HG03060 (cell line): ENCODE measurements around the gene PPP2R3B.
"Not testable (repeated sequence)": the region's sequence is repeated elsewhere in the genome, so short reads cannot be mapped to it uniquely, and the experiment has no call there.

Source experiments
- ATAC-seq: cut with Tn5 transposase; IDR thresholded peaks from one replicate; pipeline ENCODE4 v1.9.1; 2021; ENCODE audit warnings: low read depth, moderate number of reproducible peaks; ENCODE audit not compliant: unreplicated experiment

PPP2R3B gene

GRCh38 chrX:405149-405548 is 18.4 kb upstream of the PPP2R3B start:
- no peak for ATAC-seq

DNA sequence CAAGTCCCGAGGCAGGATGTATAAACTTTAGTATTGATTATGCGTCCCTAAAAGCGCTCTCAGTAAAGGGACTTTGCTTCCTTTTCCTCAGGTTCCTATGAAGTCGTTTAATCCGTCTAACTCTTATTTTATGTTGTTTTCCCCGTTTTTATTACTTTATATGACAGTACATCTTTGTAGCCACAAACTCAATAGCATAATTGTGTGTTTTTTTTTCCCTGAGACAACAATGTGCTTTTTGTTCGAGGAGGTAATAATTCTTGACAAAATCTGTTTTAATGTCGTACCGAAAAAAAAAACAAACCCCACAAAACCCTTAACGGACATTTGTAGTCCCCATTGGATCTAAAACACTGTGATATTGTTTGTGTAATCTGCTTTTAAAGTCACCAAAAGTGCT is 17.9 kb upstream of the PPP2R3B start:
- ATAC-seq = no peak

DNA sequence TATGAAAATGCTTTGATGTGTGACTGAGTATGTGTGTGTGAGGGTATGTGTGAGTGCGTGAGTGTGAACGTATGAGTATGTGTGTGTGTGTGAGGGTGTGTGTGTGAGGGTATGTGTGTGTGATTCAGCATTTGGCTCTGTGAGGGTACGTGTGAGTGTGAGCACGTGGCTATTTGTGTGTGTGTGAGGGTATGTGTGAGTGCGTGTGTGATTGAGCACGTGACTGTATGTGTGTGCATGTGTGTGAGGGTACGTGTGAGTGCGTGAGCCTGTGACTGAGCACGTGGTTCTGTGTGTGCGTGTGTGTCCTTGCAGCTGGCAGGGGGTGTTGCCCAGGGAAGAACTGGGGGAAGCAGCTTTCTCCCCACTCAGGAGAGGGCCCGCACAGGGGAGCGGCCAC is 16.1 kb upstream of the PPP2R3B start:
- ATAC-seq = no peak

GRCh38 chrX:400258-400657 is 13.6 kb upstream of the PPP2R3B start:
- ATAC-seq = no peak

- no peak for ATAC-seq
Measured at GRCh38 chrX:397575-397974, 10.9 kb upstream of the PPP2R3B start.

DNA sequence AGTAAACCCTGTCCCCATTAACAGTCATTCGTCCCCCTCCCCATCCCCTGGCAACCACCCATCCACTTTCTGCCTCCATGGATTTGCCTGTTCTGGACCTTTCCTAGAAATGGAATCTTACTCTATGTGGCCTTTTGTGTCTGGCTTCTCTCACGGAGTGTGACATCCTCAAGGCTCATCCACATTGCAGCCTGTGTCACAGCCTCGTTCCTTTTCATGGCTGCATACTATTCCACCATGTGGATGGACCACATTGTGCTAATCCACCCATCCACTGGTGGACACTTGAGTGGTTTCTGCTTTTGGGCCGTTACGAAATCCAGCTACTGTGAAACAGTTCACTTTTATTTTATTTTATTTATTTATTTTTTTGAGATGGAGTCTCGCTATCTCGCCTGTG is 8.1 kb upstream of the PPP2R3B start:
- no peak for ATAC-seq

DNA sequence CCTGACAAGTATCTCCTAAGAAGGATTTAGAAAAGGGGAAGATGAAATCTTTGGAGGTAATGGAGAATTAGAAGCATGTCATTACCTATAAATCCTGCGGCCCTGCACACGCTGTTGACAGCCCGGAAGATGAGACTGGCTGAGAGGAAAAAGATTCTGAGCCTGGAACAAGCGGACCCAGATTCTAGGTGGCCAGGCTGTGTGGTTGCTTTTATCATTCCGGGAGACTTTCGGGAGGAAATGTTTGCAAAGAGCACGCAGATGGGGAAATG is 5.8 kb upstream of the PPP2R3B start:
- no peak for ATAC-seq

GRCh38 chrX:391717-392574 is 5.2 kb upstream of the PPP2R3B start:
- ATAC-seq = no peak

GRCh38 chrX:390459-390858 is 3.8 kb upstream of the PPP2R3B start:
- ATAC-seq = no peak

DNA sequence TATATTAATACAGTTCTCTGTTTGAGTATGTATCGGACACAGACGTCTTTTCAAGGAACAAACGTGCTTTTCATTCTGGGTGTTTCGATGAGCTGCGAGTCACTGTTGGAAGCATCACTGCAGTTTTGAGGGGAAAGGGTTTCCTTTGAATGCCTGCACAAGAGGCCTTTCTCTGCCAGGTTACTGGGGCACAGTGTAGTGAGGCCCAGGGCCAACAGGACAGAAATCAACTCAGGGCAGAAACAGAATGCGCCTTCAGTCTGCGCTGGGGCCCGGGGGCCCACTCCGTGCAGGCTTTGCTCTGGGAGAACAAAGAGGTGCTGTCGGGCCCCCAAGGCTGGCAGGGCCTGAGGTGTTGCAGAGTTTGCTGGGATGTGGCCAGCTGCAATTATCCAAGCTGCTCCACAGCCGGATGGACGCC is 2.3 kb upstream of the PPP2R3B start:
- no peak for ATAC-seq

GRCh38 chrX:387729-388128 is 1.0 kb upstream of the PPP2R3B start:
- no peak for ATAC-seq

DNA sequence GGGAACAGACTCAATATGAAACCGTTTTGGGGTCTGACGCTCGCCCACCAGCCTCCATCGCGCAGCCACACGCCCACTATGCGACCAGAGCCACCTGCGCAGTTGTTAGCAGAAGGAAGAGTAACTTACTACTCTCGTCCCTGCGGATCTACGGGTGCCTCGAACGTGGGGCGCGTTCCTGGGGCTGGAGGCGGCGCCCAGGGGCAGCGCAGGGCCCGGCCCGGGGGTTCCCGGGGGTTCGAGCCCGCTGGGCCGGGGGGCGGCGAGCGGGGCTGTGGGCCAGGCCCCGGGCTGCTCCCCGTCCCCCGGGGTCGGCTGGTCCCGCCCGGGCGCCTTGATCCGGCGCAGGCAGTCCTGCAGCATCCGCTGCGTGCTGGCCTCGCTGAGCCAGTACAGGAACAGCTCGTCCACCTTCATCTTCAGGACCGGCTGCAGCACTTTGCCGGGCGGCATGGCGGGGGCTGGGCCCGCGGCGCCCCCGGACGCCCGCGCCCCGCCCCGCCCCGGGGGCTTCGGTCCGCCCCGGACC is 404 bp downstream of the PPP2R3B start:
- peak; percentile 9 for ATAC-seq

DNA sequence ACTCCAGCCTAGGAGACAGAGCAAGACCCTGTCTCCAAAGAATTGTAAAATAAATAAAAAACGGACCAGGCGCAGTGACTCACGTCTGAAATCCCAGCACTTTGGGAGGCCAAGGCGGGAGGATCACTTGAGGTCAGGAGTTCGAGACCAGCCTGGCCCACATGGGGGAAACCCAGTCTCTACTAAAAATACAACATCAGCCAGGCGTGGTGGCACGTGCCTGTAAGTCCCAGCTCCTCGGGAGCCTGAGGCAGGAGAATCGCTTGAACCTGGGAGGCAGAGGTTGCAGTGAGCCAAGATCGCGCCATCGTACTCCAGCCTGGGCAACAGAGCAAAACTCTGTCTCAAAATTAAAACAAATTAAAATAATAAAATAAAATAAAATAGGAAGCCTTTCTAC is 971 bp downstream of the PPP2R3B start:
- not testable (repeated sequence) for ATAC-seq

- no peak for ATAC-seq
Measured at GRCh38 chrX:384861-385260, 1.8 kb downstream of the PPP2R3B start.

GRCh38 chrX:378443-378842 is 8.3 kb downstream of the PPP2R3B start:
- no peak for ATAC-seq

- ATAC-seq = not testable (repeated sequence)
Measured at GRCh38 chrX:376206-376605, 10.5 kb downstream of the PPP2R3B start.

GRCh38 chrX:375181-376036 is 11.3 kb downstream of the PPP2R3B start:
- no peak for ATAC-seq

DNA sequence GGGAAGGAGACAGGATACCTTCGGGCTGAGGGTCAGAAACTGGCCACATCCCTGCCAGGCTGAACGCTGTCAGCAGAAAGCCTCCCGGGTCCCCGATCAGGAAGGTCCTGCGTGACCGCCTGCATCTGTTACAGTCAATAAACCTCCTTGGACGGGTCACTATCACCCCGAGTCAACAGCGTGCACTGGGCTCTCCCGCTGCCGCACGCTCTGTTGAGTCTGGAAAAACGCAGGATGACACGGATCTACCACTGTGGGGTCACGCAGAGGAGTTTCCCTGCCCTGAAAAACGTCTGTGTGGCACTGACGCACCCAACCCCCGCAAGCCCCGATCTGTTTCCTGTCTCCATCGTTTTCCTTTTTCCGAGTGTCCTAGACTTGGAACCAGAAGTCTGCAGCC is 12.1 kb downstream of the PPP2R3B start:
- ATAC-seq = no peak

DNA sequence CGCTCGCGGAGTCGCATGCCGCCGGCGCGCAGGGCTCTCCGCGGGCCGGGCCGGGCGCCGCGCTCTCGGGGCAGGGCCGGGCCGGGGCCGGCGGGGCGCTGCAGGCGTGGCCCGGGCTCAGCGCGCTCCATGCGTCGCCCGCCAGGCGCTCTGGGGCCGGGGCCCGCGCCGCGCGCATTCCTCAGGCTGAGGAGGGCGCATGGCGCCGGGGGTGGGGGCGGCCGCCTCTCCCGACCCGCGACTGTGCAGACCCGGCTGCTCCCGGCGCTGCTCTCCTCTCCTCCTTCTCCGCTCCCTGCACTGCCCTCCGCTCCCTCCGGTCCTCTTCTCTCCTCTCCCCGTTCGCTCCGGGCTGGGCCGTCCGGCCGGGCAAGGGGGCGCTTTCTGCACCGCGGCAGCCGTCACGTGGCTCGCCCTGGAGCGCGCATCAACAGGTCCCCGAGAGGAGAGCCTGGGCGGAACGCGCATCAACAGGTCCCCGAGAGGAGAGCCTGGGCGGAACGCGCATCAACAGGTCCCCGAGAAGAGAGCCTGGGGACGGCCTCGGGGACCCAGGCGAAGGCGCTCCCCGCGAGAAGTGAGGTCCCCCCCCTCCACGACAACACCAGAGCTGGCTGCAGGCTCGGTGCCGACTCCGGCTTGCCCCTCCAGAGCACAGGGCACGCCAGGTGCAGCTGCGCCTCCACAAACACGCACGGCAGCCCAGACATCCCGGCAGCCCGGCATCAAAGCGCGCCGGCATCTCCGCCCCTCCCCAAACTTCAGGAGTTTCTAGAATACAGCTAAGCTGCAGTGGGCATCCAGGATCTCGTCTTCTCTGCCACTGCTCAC is 12.9 kb downstream of the PPP2R3B start:
- ATAC-seq = no peak

- ATAC-seq = no peak
Measured at GRCh38 chrX:372856-373640, 13.7 kb downstream of the PPP2R3B start.
